HEK293 (cell line): ENCODE measurements around the gene MCAM.
A peak's percentile ranks its signal among the peaks of the same experiment; 100 is the strongest.

Source experiments
- CTCF ChIP-seq: fragments of 450-650 bp; formaldehyde crosslinking; IDR thresholded peaks from 2 replicates; pipeline ENCODE4 v1.5.1; 2016; ENCODE audit warnings: missing biosample characterization, missing genetic modification characterization
- GLIS2 ChIP-seq: fragments of 450-650 bp; formaldehyde crosslinking; IDR thresholded peaks from 2 replicates; pipeline ENCODE4 v1.5.1; 2016; ENCODE audit warnings: missing biosample characterization, missing genetic modification characterization
- REST ChIP-seq: fragments of 450-650 bp; formaldehyde crosslinking; IDR thresholded peaks from 2 replicates; pipeline ENCODE4 v1.5.1; 2016; ENCODE audit warnings: missing biosample characterization, missing genetic modification characterization
- YY1 ChIP-seq: fragments of 450-650 bp; formaldehyde crosslinking; IDR thresholded peaks from 2 replicates; pipeline ENCODE4 v1.5.1; 2018; ENCODE audit warnings: missing biosample characterization, missing genetic modification characterization
- ZBTB26 ChIP-seq: fragments of 450-650 bp; formaldehyde crosslinking; optimal IDR thresholded peaks from 2 replicates; pipeline ENCODE3; 2016; ENCODE audit warnings: missing biosample characterization, mild to moderate bottlenecking, missing genetic modification characterization
- ZBTB8A ChIP-seq: fragments of 450-650 bp; formaldehyde crosslinking; IDR thresholded peaks from 2 replicates; pipeline ENCODE4 v1.5.1; 2016; ENCODE audit warnings: missing biosample characterization, missing genetic modification characterization
- ZNF350 ChIP-seq: fragments of 450-650 bp; formaldehyde crosslinking; IDR thresholded peaks from 2 replicates; pipeline ENCODE4 v1.5.0; 2017; ENCODE audit warnings: missing biosample characterization, mild to moderate bottlenecking, missing genetic modification characterization
- ZNF510 ChIP-seq: fragments of 450-650 bp; formaldehyde crosslinking; IDR thresholded peaks from 2 replicates; pipeline ENCODE4 v1.5.1; 2018; ENCODE audit warnings: mild to moderate bottlenecking, missing genetic modification characterization, missing biosample characterization; ENCODE audit not compliant: insufficient replicate concordance
- ZNF645 ChIP-seq: fragments of 450-650 bp; formaldehyde crosslinking; IDR thresholded peaks from 2 replicates; pipeline ENCODE4; 2016; ENCODE audit warnings: missing biosample characterization, missing genetic modification characterization
- ZNF768 ChIP-seq: fragments of 450-650 bp; formaldehyde crosslinking; IDR thresholded peaks from 2 replicates; pipeline ENCODE4 v1.5.1; 2018; ENCODE audit warnings: missing biosample characterization, mild to moderate bottlenecking, missing genetic modification characterization
- ZSCAN5A ChIP-seq: fragments of 450-650 bp; formaldehyde crosslinking; IDR thresholded peaks from 2 replicates; pipeline ENCODE4 v1.5.1; 2016; ENCODE audit warnings: missing biosample characterization, missing genetic modification characterization

GRCh38 chr11:119334174-119334930 lies 17.4 kb upstream of the MCAM start, which contains the start of gene RNF26:
- TF ChIP-seq CTCF (tag by site-specific recombination) (no peak), REST (tag by site-specific recombination) (peak; percentile 41; the same call in 1 of the 2 replicates), ZNF510 (tag by site-specific recombination) (no peak), ZBTB8A (tag by site-specific recombination) (no peak), ZNF350 (tag by site-specific recombination) (no peak), ZBTB26 (no peak), YY1 (peak; percentile 74; the same call in 1 of the 2 replicates), ZSCAN5A (tag by site-specific recombination) (no peak), GLIS2 (tag by site-specific recombination) (no peak), ZNF645 (tag by site-specific recombination) (no peak), ZNF768 (tag by site-specific recombination) (no peak)
